GM12878 (cell line): ENCODE data around the gene IPCEF1. TPM values are rescaled to one million over a fixed set of nuclear protein-coding genes. Genes with fewer than 3 reads are reported as not detected.

Source experiments
- ATAC-seq: fragments of 200-7000 bp; cut with Tn5 transposase; 3 replicates; pipeline ENCODE4 v1.9.1; 2020; ENCODE audit warnings: mild to moderate bottlenecking, moderate library complexity
- BruUV-seq: library from RNA; stranded (reverse); fragments of 400-500 nt; replicated peaks from 2 replicates; lab custom pipeline; 2021; lab: Mats Ljungman, UMichigan
- CTCF ChIA-PET: fragments of 300-600 bp; sonication (Branson Sonifier 250); formaldehyde crosslinking; extraction: SDS; loops from one replicate; lab custom pipeline; 2021; ENCODE audit warnings: inconsistent platforms; lab: Yijun Ruan, JAX
- POLR2A ChIA-PET: fragments of 350-600 bp; formaldehyde crosslinking; extraction: SDS; loops from one replicate; lab custom pipeline; 2021; ENCODE audit warnings: inconsistent platforms; lab: Charles Lee
- RAD21 ChIA-PET: fragments of 300-600 bp; sonication (Branson Sonifier 250); formaldehyde crosslinking; loops from one replicate; lab custom pipeline; 2023; ENCODE audit warnings: antibody characterized with exemption; ENCODE audit not compliant: unreplicated experiment; lab: Charles Lee
- SMC1A ChIA-PET: fragments of 300-600 bp; sonication (Branson Sonifier 250); formaldehyde crosslinking; loops from one replicate; lab custom pipeline; 2023; ENCODE audit not compliant: unreplicated experiment, uncharacterized antibody; lab: Charles Lee
- DNase-seq: peaks from one replicate; pipeline ENCODE4 v3.0.0-alpha.2; 2011; ENCODE audit warnings: low read depth, low spot score
- FAIRE-seq: peaks from 3 replicates; lab custom pipeline; 2011; peaks lifted over from hg19 to GRCh38; lab: Jason Lieb, UNC
- H2AFZ ChIP-seq: 2 replicates; pipeline ENCODE4 v1.6.0; 2011; ENCODE audit warnings: low read depth, low read length, control low read depth; ENCODE audit not compliant: control insufficient read depth
- H3K27ac ChIP-seq: 2 replicates; pipeline ENCODE4 v1.5.1; 2011; ENCODE audit warnings: control low read depth; ENCODE audit not compliant: control insufficient read depth, insufficient read depth
- H3K27me3 ChIP-seq, 2 experiments: replicated peaks in 1 of 2; 2 replicates each; pipeline versions ENCODE4 v1.6.0 to v1.6.1; 2011; ENCODE audit warnings: low read length in 1 of 2; ENCODE audit not compliant: control insufficient read depth in 2 of 2, insufficient read depth in 2 of 2
- H3K36me3 ChIP-seq, 2 experiments: 2 replicates each; pipeline ENCODE4 v1.5.1; 2011; ENCODE audit warnings: low read length in 1 of 2; ENCODE audit not compliant: control insufficient read depth in 2 of 2, insufficient read depth in 2 of 2
- H3K4me1 ChIP-seq: 2 replicates; pipeline ENCODE4 v1.6.1; 2011; ENCODE audit warnings: mild to moderate bottlenecking, low read length, moderate library complexity, mixed read lengths; ENCODE audit not compliant: control insufficient read depth, insufficient read depth
- H3K4me2 ChIP-seq: 2 replicates; pipeline ENCODE4 v1.6.0; 2011; ENCODE audit warnings: control low read depth; ENCODE audit not compliant: control insufficient read depth, insufficient read depth
- H3K4me3 ChIP-seq: fragments of 200-600 bp; sonication (generic); 2 replicates; pipeline ENCODE4 v1.5.1; 2016
- H3K79me2 ChIP-seq: 2 replicates; pipeline ENCODE4 v1.6.0; 2011; ENCODE audit warnings: low read length; ENCODE audit not compliant: control insufficient read depth, insufficient read depth
- H3K9ac ChIP-seq: 2 replicates; pipeline ENCODE4 v1.8.0; 2011; ENCODE audit warnings: low read length, control low read depth, mixed read lengths; ENCODE audit not compliant: control insufficient read depth, insufficient read depth
- H3K9me3 ChIP-seq: replicated peaks from 3 replicates; pipeline ENCODE4 v1.5.1; 2011; ENCODE audit warnings: mild to moderate bottlenecking, low read length; ENCODE audit not compliant: control insufficient read depth, insufficient read depth
- H4K20me1 ChIP-seq: 2 replicates; pipeline ENCODE4 v1.6.0; 2011; ENCODE audit not compliant: control insufficient read depth, insufficient read depth
- BCL3 ChIP-seq: IDR thresholded peaks from 2 replicates; pipeline ENCODE4 v1.6.1; 2011; ENCODE audit warnings: borderline replicate concordance, low read depth, mild to moderate bottlenecking, moderate library complexity, low read length; ENCODE audit not compliant: insufficient read depth, poor library complexity, severe bottlenecking
- BHLHE40 ChIP-seq, 2 experiments: fragments of 450-650 bp in 1 of 2; IDR thresholded peaks; 2 replicates each; pipeline ENCODE4 v1.6.1; 2011 to 2017; ENCODE audit warnings: low read depth in 2 of 2, borderline replicate concordance in 1 of 2, improper control_type of control experiment in 1 of 2, low read length in 1 of 2, mild to moderate bottlenecking in 1 of 2
- CHD1 ChIP-seq: IDR thresholded peaks from 2 replicates; pipeline ENCODE4 v1.6.1; 2012; ENCODE audit warnings: low read depth, low read length, improper control_type of control experiment
- CUX1 ChIP-seq: IDR thresholded peaks from 2 replicates; pipeline ENCODE4 v1.6.1; 2012; ENCODE audit warnings: improper control_type of control experiment, low read depth, low read length; ENCODE audit not compliant: insufficient replicate concordance
- EGR1 ChIP-seq, 2 experiments: IDR thresholded peaks; 1 replicate in 1 of 2; 2 replicates in 1 of 2; pipeline ENCODE4 v1.6.1; 2011 to 2012; ENCODE audit warnings: low read depth in 2 of 2, low read length in 2 of 2, borderline replicate concordance in 1 of 2, mild to moderate bottlenecking in 1 of 2, moderate library complexity in 1 of 2
- FOS ChIP-seq: IDR thresholded peaks from 3 replicates; pipeline ENCODE4 v1.6.1; 2011; ENCODE audit warnings: borderline replicate concordance; ENCODE audit not compliant: insufficient read length; ENCODE audit errors: extremely low read depth
- FOXK2 ChIP-seq: fragments of 450-650 bp; IDR thresholded peaks from 2 replicates; pipeline ENCODE4 v1.6.1; 2017; ENCODE audit warnings: mild to moderate bottlenecking, moderate library complexity
- KLF5 ChIP-seq: fragments of 450-650 bp; IDR thresholded peaks from 2 replicates; pipeline ENCODE4 v1.6.1; 2014; ENCODE audit warnings: mild to moderate bottlenecking; ENCODE audit not compliant: partially characterized antibody
- PBX3 ChIP-seq: IDR thresholded peaks from 2 replicates; pipeline ENCODE4 v1.6.1; 2011; ENCODE audit warnings: mild to moderate bottlenecking, low read depth, low read length, moderate library complexity; ENCODE audit not compliant: insufficient replicate concordance
- SREBF2 ChIP-seq: IDR thresholded peaks from 2 replicates; pipeline ENCODE4 v1.6.1; 2012; ENCODE audit warnings: mild to moderate bottlenecking, low read length
- TARDBP ChIP-seq: IDR thresholded peaks from 2 replicates; pipeline ENCODE4 v1.6.1; 2016; ENCODE audit warnings: borderline replicate concordance
- USF1 ChIP-seq: IDR thresholded peaks from 2 replicates; pipeline ENCODE4 v1.6.1; 2011; ENCODE audit warnings: borderline replicate concordance, low read depth, mild to moderate bottlenecking, moderate library complexity, mixed read lengths, low read length; ENCODE audit not compliant: insufficient read depth; ENCODE audit errors: extremely low read length
- WGBS: methylation state at CpG from one replicate; pipeline ENCODE4 v1.1.6; 2016; ENCODE audit warnings: low lambda C conversion rate; ENCODE audit not compliant: insufficient replicate concordance, insufficient coverage; ENCODE audit errors: missing lambda C conversion rate; 5-methylcytosine and 5-hydroxymethylcytosine counted together
- in situ Hi-C: fragments of 300-500 bp; cut with MboI; formaldehyde crosslinking; loops from 9 replicates; pipeline ENCODE4 v1.14.3; 2018; ENCODE audit warnings: mixed read lengths
- intact Hi-C: fragments of 100-400 bp; cut with micrococcal nuclease; formaldehyde crosslinking; loops from one replicate; pipeline ENCODE4 v1.14.2; 2022; ENCODE audit not compliant: unreplicated experiment
- polyA plus RNA-seq, 11 experiments: library from polyadenylated mRNA; depleted of rRNA in 4 of 11; unstranded in 6 of 11; stranded (reverse) in 5 of 11; fragments of >200 nt; fragmentation: Nextera tagmentation in 4 of 11; fragmentation: Illumina TruSeq in 1 of 11; extraction: Ambion mirVana in 4 of 11; extraction: Trizol in 1 of 11; gene quantifications; 1 replicate in 1 of 11; 2 replicates in 10 of 11; pipeline versions ENCODE4 v1.2.1 to v1.2.3, GENCODE V29; 2011 to 2016; ENCODE audit warnings: inconsistent platforms in 2 of 11, missing spikeins in 2 of 11, low read depth in 1 of 11
- total RNA-seq, 4 experiments: library from RNA; depleted of rRNA in 3 of 4; stranded (reverse); fragments of >200 nt in 3 of 4; fragmentation: Illumina TruSeq in 1 of 4; extraction: Trizol in 1 of 4; gene quantifications; 2 replicates each; pipeline versions ENCODE4 v1.2.1 to v1.2.3, GENCODE V29; 2013 to 2021

IPCEF1 gene
- total and polyA plus RNA-seq, 10 of the 15 experiments (the other 5 are each of a cell fraction or from before 2014, with no cell fraction given): 1.3 to 137 (median 4.2) TPM

- TF ChIP-seq BCL3 (no peak), FOS (no peak), BHLHE40 (IDR thresholded peaks at IDR 0.05; ENCODE audit: borderline replicate concordance in 1 of 2, low read depth in 2 of 2, low read length in 1 of 2) (no peak), TARDBP (no peak)
Observed at GRCh38 chr6:154125421-154125820, 231.2 kb downstream of the IPCEF1 start (continued).

GRCh38 chr6:154123155-154123956, 233.2 kb downstream of the IPCEF1 start:
- no peaks in the 10 kb centered on the region for H3K79me2 ChIP-seq
- POLR2A ChIA-PET: no interaction called here
- RAD21 ChIA-PET: no interaction called here
- H3K4me2 ChIP-seq: no peak overlapping the region
- H3K9me3 ChIP-seq: no peaks in the 10 kb centered on the region; the same call in 2 of the 3 replicates
- CTCF ChIA-PET: interaction anchor here (1.3 kb wide), 1 partner anchor 154 kb away, joined by 4 read pairs; no protein-coding TSS in a partner anchor
- intact Hi-C loops (no loop called here), in situ Hi-C loops (no loop called here)
- H3K4me1 ChIP-seq: no peaks in the 10 kb centered on the region
- ATAC-seq (no peak), DNase-seq (no peak), FAIRE-seq (no peak)
- no peak overlapping the region for H2AFZ ChIP-seq
- 23% methylated on average over 8 of the region's 8 CpGs for WGBS
- no TSS peak for BruUV-seq
- SMC1A ChIA-PET: interaction anchor here (1.0 to 1.5 kb wide), 2 partner anchors 30 to 250 kb away, joined by 3 read pairs; no protein-coding TSS in a partner anchor
- H3K27ac ChIP-seq: no peak overlapping the region
- no peak overlapping the region for H3K9ac ChIP-seq
- no peak overlapping the region for H3K4me3 ChIP-seq
- H3K27me3 ChIP-seq: no peaks in the 10 kb centered on the region
- H4K20me1 ChIP-seq: no peaks in the 10 kb centered on the region
- no peaks in the 10 kb centered on the region for H3K36me3 ChIP-seq
- TF ChIP-seq EGR1 (IDR thresholded peaks at IDR 0.05; ENCODE audit: borderline replicate concordance in 1 of 2, low read depth in 2 of 2, low read length in 2 of 2) (no peak), CHD1 (no peak), KLF5 (no peak), PBX3 (no peak), CUX1 (no peak), USF1 (no peak), FOXK2 (no peak), SREBF2 (no peak)
